ENCODE results near the gene OASL. TPM values are rescaled to one million over a fixed set of nuclear protein-coding genes. Genes with fewer than 3 reads are reported as not detected.

Gene OASL
- total RNA-seq, 1 donor from 2014 or later = 0.79 TPM

DNA sequence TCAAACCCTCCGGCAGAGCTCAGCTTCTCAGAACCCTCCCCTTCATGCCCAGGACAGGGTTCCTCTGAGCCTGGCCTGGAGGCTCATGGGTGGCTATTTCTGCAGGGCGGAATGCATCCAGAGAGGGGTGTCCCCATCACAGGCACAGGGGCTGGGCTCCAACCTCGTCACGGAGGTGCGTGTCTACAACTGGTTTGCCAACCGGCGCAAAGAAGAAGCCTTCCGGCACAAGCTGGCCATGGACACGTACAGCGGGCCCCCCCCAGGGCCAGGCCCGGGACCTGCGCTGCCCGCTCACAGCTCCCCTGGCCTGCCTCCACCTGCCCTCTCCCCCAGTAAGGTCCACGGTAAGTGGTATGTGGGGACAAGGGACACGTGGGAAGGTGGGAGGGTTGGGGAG, 45.0 kb downstream of the OASL start:
- Histone ChIP-seq H3K27me3 (ENCODE audit: control insufficient read depth, insufficient read depth, low read length) (no peaks in the 10 kb centered on the region), H3K4me3 (ENCODE audit: low read depth, low read length) (no peak overlapping the region), H3K36me3 (ENCODE audit: control insufficient read depth, insufficient read depth, low read length) (no peaks in the 10 kb centered on the region)
- TF ChIP-seq, protein P1, sequence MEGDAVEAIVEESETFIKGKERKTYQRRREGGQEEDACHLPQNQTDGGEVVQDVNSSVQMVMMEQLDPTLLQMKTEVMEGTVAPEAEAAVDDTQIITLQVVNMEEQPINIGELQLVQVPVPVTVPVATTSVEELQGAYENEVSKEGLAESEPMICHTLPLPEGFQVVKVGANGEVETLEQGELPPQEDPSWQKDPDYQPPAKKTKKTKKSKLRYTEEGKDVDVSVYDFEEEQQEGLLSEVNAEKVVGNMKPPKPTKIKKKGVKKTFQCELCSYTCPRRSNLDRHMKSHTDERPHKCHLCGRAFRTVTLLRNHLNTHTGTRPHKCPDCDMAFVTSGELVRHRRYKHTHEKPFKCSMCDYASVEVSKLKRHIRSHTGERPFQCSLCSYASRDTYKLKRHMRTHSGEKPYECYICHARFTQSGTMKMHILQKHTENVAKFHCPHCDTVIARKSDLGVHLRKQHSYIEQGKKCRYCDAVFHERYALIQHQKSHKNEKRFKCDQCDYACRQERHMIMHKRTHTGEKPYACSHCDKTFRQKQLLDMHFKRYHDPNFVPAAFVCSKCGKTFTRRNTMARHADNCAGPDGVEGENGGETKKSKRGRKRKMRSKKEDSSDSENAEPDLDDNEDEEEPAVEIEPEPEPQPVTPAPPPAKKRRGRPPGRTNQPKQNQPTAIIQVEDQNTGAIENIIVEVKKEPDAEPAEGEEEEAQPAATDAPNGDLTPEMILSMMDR (IDR thresholded peaks at IDR 0.05; ENCODE audit: insufficient read depth, low read length, severe bottlenecking) = no peak
- DNase-seq (ENCODE audit: low read depth) (no peak), FAIRE-seq (no peak)

DNA sequence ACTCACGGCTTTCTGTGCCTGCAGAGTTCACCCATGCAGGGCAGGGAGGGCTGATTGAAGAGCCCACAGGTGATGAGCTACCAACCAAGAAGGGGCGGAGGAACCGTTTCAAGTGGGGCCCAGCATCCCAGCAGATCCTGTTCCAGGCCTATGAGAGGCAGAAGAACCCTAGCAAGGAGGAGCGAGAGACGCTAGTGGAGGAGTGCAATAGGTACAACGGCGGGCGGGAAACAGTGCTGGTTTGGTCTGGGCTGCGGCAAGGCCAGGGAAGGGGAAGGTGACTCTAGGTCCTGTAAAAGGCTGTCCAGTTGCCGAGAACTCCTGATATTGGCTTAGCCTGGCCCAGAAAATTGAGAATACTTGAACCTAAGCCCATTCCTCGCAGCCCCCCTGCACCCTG, 45.5 kb downstream of the OASL start:
- TF ChIP-seq, protein P1 (IDR thresholded peaks at IDR 0.05; ENCODE audit: insufficient read depth, low read length, severe bottlenecking) = no peak
- no peaks in the 10 kb centered on the region for H3K36me3 ChIP-seq (ENCODE audit: control insufficient read depth, insufficient read depth, low read length)
- no peak for FAIRE-seq
- H3K27me3 ChIP-seq (ENCODE audit: control insufficient read depth, insufficient read depth, low read length) = no peaks in the 10 kb centered on the region
- no peak for DNase-seq (ENCODE audit: low read depth)
- H3K4me3 ChIP-seq (ENCODE audit: low read depth, low read length) = no peak overlapping the region

DNA sequence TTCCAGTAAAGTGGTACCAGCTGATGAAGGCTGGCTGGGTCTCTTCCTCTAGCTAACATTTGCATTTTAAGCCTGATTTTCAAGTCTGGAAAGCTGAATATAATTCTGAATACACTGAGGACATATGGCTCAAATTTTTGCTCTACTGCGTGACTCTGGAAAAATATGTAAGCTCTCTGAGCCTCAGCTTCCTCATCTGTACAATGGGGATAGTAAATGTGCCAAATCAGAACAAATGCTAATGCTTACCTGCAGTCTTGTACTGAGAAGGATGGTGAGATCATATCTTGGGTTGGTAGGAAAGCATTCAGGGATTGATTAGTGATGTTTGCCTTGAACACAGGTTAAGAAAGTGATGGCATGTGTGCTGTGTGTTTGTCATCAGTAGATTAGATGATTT, 46.1 kb downstream of the OASL start:
- H3K27me3 ChIP-seq (ENCODE audit: control insufficient read depth, insufficient read depth, low read length) = no peaks in the 10 kb centered on the region
- no peak for FAIRE-seq

DNA sequence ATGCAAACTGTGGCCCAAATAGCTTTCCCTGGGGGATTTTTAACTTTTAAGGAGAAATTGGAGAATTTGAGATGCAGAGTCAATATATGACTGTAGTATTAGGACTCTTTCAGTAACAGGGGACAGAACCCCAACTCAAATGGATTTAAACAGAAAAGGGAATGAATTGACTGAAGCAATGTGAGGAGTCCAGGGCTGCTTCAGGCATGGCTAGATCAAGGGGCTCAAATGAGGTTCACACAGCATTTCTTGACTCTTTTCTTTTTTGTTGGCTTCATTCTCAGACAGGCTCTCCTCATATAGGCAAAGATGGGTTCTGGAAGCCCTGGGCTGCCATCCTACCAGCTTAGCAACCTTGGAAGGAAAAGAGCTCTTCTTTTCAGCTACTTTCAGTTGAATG, 47.1 kb downstream of the OASL start:
- FAIRE-seq (no peak), DNase-seq (ENCODE audit: low read depth) (no peak)

More for the DNA sequence above, 46.1 kb downstream of the OASL start:
- TF ChIP-seq, protein P1 (IDR thresholded peaks at IDR 0.05; ENCODE audit: insufficient read depth, low read length, severe bottlenecking) = no peak
- Histone ChIP-seq H3K36me3 (ENCODE audit: control insufficient read depth, insufficient read depth, low read length) (no peaks in the 10 kb centered on the region), H3K4me3 (ENCODE audit: low read depth, low read length) (no peak overlapping the region)
- no peak for DNase-seq (ENCODE audit: low read depth)

DNA sequence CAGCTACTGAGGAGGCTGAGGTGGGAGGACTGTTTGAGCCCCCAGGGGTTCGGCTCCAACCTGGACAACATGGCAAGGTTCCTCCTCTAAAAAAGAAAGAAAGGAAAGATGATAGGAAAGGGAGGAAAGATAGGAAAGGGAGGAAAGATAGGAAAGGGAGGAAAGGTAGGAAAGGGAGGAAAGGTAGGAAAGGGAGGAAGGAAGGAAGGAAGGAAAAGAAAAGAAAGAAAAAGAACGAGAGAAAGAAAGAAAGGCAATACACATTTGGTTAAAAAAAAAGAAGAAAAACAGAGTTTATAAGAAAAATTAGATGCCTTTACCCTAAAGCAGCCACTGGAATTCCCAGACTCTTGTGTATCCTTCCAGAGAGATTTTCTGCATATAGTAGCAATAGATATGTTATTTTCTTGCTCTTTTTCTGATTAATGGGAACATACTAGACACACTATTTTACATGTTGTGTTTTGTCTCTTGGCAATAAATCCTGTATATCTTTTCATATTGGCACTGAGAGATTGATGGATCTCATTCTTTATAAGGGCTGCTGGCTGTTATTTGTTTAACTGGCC, 48.5 kb downstream of the OASL start:
- DNase-seq (ENCODE audit: low read depth) = no peak
- Histone ChIP-seq H3K4me3 (ENCODE audit: low read depth, low read length) (no peak overlapping the region), H3K36me3 (ENCODE audit: control insufficient read depth, insufficient read depth, low read length) (no peaks in the 10 kb centered on the region), H3K27me3 (ENCODE audit: control insufficient read depth, insufficient read depth, low read length) (no peaks in the 10 kb centered on the region)
- TF ChIP-seq, protein P1 (IDR thresholded peaks at IDR 0.05; ENCODE audit: insufficient read depth, low read length, severe bottlenecking) = no peak
- FAIRE-seq = no peak

More for the DNA sequence above, 47.1 kb downstream of the OASL start:
- no peak overlapping the region for H3K4me3 ChIP-seq (ENCODE audit: low read depth, low read length)
- H3K27me3 ChIP-seq (ENCODE audit: control insufficient read depth, insufficient read depth, low read length) = no peaks in the 10 kb centered on the region
- H3K36me3 ChIP-seq (ENCODE audit: control insufficient read depth, insufficient read depth, low read length) = no peaks in the 10 kb centered on the region
- TF ChIP-seq, protein P1 (IDR thresholded peaks at IDR 0.05; ENCODE audit: insufficient read depth, low read length, severe bottlenecking) = no peak

DNA sequence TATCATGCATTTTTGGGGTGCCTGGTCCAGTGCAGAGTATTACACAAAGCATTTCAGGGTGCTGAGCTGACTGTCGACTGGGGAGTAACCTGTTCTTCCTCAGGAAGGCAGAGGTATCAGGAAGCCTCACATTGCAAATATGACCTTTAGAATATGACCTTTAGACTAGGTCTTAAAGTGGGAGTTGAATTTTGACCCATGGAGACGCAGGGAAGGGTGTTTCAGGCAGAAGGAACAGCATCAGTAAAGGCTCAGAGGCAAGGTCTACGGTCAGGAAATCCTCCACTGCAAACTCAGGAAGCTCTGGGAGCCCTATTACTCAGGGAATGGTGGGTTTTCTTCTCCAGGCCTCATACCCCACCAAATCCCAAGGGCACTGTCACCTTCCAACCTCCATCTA, 49.4 kb downstream of the OASL start:
- H3K27me3 ChIP-seq (ENCODE audit: control insufficient read depth, insufficient read depth, low read length) = no peaks in the 10 kb centered on the region
- no peak overlapping the region for H3K4me3 ChIP-seq (ENCODE audit: low read depth, low read length)
- H3K36me3 ChIP-seq (ENCODE audit: control insufficient read depth, insufficient read depth, low read length) = no peaks in the 10 kb centered on the region
- no peak for FAIRE-seq
- TF ChIP-seq, protein P1 (IDR thresholded peaks at IDR 0.05; ENCODE audit: insufficient read depth, low read length, severe bottlenecking) = no peak
- DNase-seq (ENCODE audit: low read depth) = no peak
